GM23338 (cell line): ENCODE data around the gene SHISA7. TPM values are rescaled to one million over a fixed set of nuclear protein-coding genes. Genes with fewer than 3 reads are reported as not detected.

Experiments used
- ATAC-seq: fragments of 200-7000 bp; cut with Tn5 transposase; 3 replicates; pipeline ENCODE4 v1.9.1; 2020
- DNase-seq: peaks from one replicate; pipeline ENCODE4 v3.0.0-alpha.2; 2015; ENCODE audit warnings: low spot score
- H2AFZ ChIP-seq: fragments of 200-600 bp; sonication (generic); 2 replicates; pipeline ENCODE4 v1.8.0; 2016; ENCODE audit warnings: antibody characterized with exemption, mild to moderate bottlenecking, moderate library complexity
- H3F3A ChIP-seq: fragments of 200-600 bp; sonication (generic); replicated peaks from 2 replicates; pipeline ENCODE4 v1.8.0; 2017; ENCODE audit warnings: antibody characterized with exemption, mixed run types, low read depth
- H3K27ac ChIP-seq: fragments of 200-600 bp; sonication (generic); 2 replicates; pipeline ENCODE4 v1.6.1; 2016; ENCODE audit warnings: low read depth
- H3K27me3 ChIP-seq: fragments of 200-600 bp; sonication (generic); 2 replicates; pipeline ENCODE4 v1.8.0; 2016; ENCODE audit warnings: mild to moderate bottlenecking, mixed run types, moderate library complexity; ENCODE audit not compliant: insufficient read depth
- H3K36me3 ChIP-seq: fragments of 200-600 bp; sonication (generic); 2 replicates; pipeline ENCODE4 v1.8.0; 2016; ENCODE audit warnings: mild to moderate bottlenecking; ENCODE audit not compliant: insufficient read depth
- H3K4me1 ChIP-seq: fragments of 200-600 bp; sonication (generic); 2 replicates; pipeline ENCODE4 v1.8.0; 2016; ENCODE audit warnings: mild to moderate bottlenecking, moderate library complexity; ENCODE audit not compliant: insufficient read depth
- H3K4me2 ChIP-seq: fragments of 200-600 bp; sonication (generic); 2 replicates; pipeline ENCODE4 v1.7.1; 2017; ENCODE audit warnings: mixed run types
- H3K4me3 ChIP-seq: fragments of 200-600 bp; sonication (generic); 2 replicates; pipeline ENCODE4 v1.6.1; 2016; ENCODE audit warnings: mixed run types
- H3K79me2 ChIP-seq: fragments of 200-600 bp; sonication (generic); replicated peaks from 2 replicates; pipeline ENCODE4 v1.8.0; 2017; ENCODE audit warnings: mild to moderate bottlenecking; ENCODE audit not compliant: insufficient read depth
- H3K9me2 ChIP-seq: fragments of 200-600 bp; sonication (generic); 2 replicates; pipeline ENCODE4 v1.8.0; 2017; ENCODE audit not compliant: insufficient read depth
- H4K20me1 ChIP-seq: fragments of 200-600 bp; sonication (generic); replicated peaks from 2 replicates; pipeline ENCODE4 v1.8.0; 2017; ENCODE audit warnings: mild to moderate bottlenecking; ENCODE audit not compliant: insufficient read depth
- H3K27ac Mint-ChIP-seq: 2 replicates; pipeline ENCODE4 v1.8.0; 2020; ENCODE audit warnings: inconsistent platforms, mild to moderate bottlenecking, moderate library complexity, mixed read lengths
- H3K27me3 Mint-ChIP-seq: 3 replicates; pipeline ENCODE4 v1.8.0; 2022; ENCODE audit warnings: low read depth, mild to moderate bottlenecking, moderate library complexity, mixed read lengths, inconsistent platforms; ENCODE audit not compliant: insufficient read depth, poor library complexity
- H3K36me3 Mint-ChIP-seq: 3 replicates; pipeline ENCODE4 v1.8.0; 2021; ENCODE audit warnings: low read depth, mild to moderate bottlenecking, inconsistent platforms, moderate library complexity, mixed read lengths
- H3K4me1 Mint-ChIP-seq: 3 replicates; pipeline ENCODE4 v1.8.0; 2020; ENCODE audit warnings: mild to moderate bottlenecking, inconsistent platforms, mixed read lengths
- H3K4me3 Mint-ChIP-seq: 3 replicates; pipeline ENCODE4 v1.8.0; 2021; ENCODE audit warnings: moderate library complexity, mild to moderate bottlenecking, inconsistent platforms, mixed read lengths
- H3K9me3 Mint-ChIP-seq: 3 replicates; pipeline ENCODE4 v1.8.0; 2020; ENCODE audit warnings: moderate library complexity, mild to moderate bottlenecking, inconsistent platforms, mixed read lengths
- CREB1 ChIP-seq: fragments of 250-450 bp; sonication (Bioruptor Pico); IDR thresholded peaks from 2 replicates; pipeline ENCODE4 v1.5.0; 2020; ENCODE audit warnings: low read depth, mild to moderate bottlenecking, moderate library complexity
- CTCF ChIP-seq, 2 experiments: fragments of 200-600 bp in 1 of 2; sonication (generic) in 1 of 2; conservative IDR thresholded peaks; 2 replicates each; pipeline versions ENCODE4 v1.5.1 to v1.6.1; 2016 to 2017; ENCODE audit warnings: antibody characterized with exemption in 2 of 2, low read depth in 2 of 2, mild to moderate bottlenecking in 2 of 2, moderate library complexity in 1 of 2
- ETS1 ChIP-seq: IDR thresholded peaks from 2 replicates; pipeline ENCODE4 v1.6.1; 2016; ENCODE audit warnings: antibody characterized with exemption
- EZH2 ChIP-seq: fragments of 200-600 bp; sonication (generic); IDR thresholded peaks from one replicate; pipeline ENCODE4 v1.8.0; 2017; ENCODE audit warnings: antibody characterized with exemption, mild to moderate bottlenecking, low read depth; ENCODE audit not compliant: unreplicated experiment
- EZH2phosphoT487 ChIP-seq: fragments of 200-600 bp; sonication (generic); IDR thresholded peaks from one replicate; pipeline ENCODE4 v1.8.1; 2018; ENCODE audit warnings: antibody characterized with exemption; ENCODE audit not compliant: unreplicated experiment
- POLR2AphosphoS5 ChIP-seq: IDR thresholded peaks from 2 replicates; pipeline ENCODE4 v1.6.1; 2016; ENCODE audit warnings: antibody characterized with exemption, low read depth
- STAT1 ChIP-seq: IDR thresholded peaks from one replicate; pipeline ENCODE4 v1.6.1; 2016; ENCODE audit warnings: antibody characterized with exemption; ENCODE audit not compliant: unreplicated experiment
- ZNF114 ChIP-seq: fragments of 250-450 bp; sonication (Bioruptor Pico); IDR thresholded peaks from 2 replicates; pipeline ENCODE4 v1.5.0; 2020; ENCODE audit warnings: mild to moderate bottlenecking, moderate library complexity
- ZNF462 ChIP-seq: fragments of 250-450 bp; sonication (Bioruptor Pico); IDR thresholded peaks from 2 replicates; pipeline ENCODE4 v1.5.0; 2020; ENCODE audit warnings: mild to moderate bottlenecking, moderate library complexity
- polyA plus RNA-seq: library from polyadenylated mRNA; unstranded; fragments of >200 nt; fragmentation: Nextera tagmentation; extraction: Ambion mirVana; gene quantifications from 2 replicates; pipeline ENCODE4 v1.2.1, GENCODE V29; 2016
- total RNA-seq: library from RNA; depleted of rRNA; stranded (reverse); fragments of >200 nt; shearing (Covaris generic); gene quantifications from 2 replicates; pipeline ENCODE4 v1.2.3, GENCODE V29; 2014

Gene SHISA7
- total and polyA plus RNA-seq, 2 experiments from 2014 or later: 0.32 to 1.4 TPM

- Histone ChIP-seq H3K4me2 (peak overlapping the region; percentile 68; the same call in 1 of the 2 replicates), H3K4me3 (no peak overlapping the region)
Measured at GRCh38 chr19:55489711-55490477, 46.8 kb upstream of the SHISA7 start.

More at GRCh38 chr19:55489711-55490477, 46.8 kb upstream of the SHISA7 start:
- H3K36me3 ChIP-seq: no peaks in the 10 kb centered on the region
- Mint-ChIP-seq H3K27ac (no peak overlapping the region), H3K36me3 (no peaks in the 10 kb centered on the region; the same call in 2 of the 3 replicates), H3K4me1 (peaks cover 26% of the 10 kb centered on the region), H3K9me3 (no peaks in the 10 kb centered on the region; the same call in 2 of the 3 replicates), H3K27me3 (peaks cover 14% of the 10 kb centered on the region), H3K4me3 (no peak overlapping the region)
- no peak for ATAC-seq
- H4K20me1 ChIP-seq: no peaks in the 10 kb centered on the region
- no peaks in the 10 kb centered on the region for H3K9me2 ChIP-seq
- no peaks in the 10 kb centered on the region for H3K27me3 ChIP-seq
- DNase-seq: no peak
- H3K79me2 ChIP-seq: no peaks in the 10 kb centered on the region
- H3K27ac ChIP-seq: no peak overlapping the region
- H2AFZ ChIP-seq: no peak overlapping the region
- peaks cover 16% of the 10 kb centered on the region; the same call in 1 of the 2 replicates for H3K4me1 ChIP-seq
- H3F3A ChIP-seq: peaks cover 10% of the 10 kb centered on the region
- TF ChIP-seq CREB1 (CRISPR knock-in tag) (no peak), POLR2AphosphoS5 (no peak), ETS1 (no peak), ZNF462 (CRISPR knock-in tag) (no peak), EZH2phosphoT487 (no peak), EZH2 (no peak), CTCF (conservative IDR thresholded peaks at IDR 0.05; ENCODE audit: low read depth in 2 of 2) (no peak), STAT1 (no peak), ZNF114 (CRISPR knock-in tag) (no peak)
